Measurements from ENCODE around the gene LCT.

The LCT gene

GRCh38 chr2:135802350-135802749, 34.6 kb downstream of the LCT start:
- no peak for TF ChIP-seq CTCF (IDR thresholded peaks at IDR 0.05; ENCODE audit: low read depth, low read length)
- in situ Hi-C loops (cut with HindIII; ENCODE audit: low sequenced_read_pairs) = no loop called here
- no peak for DNase-seq (ENCODE audit: low read depth, low spot score)
- no peak overlapping the region for H3K4me3 ChIP-seq (ENCODE audit: low read depth, low read length)

- in situ Hi-C loops (cut with HindIII; ENCODE audit: low sequenced_read_pairs) = no loop called here
- DNase-seq (ENCODE audit: low read depth, low spot score) = no peak
- no peak overlapping the region for H3K4me3 ChIP-seq (ENCODE audit: low read depth, low read length)
- no peak for TF ChIP-seq CTCF (IDR thresholded peaks at IDR 0.05; ENCODE audit: low read depth, low read length)
Observed at GRCh38 chr2:135800513-135801460, 36.2 kb downstream of the LCT start.

- in situ Hi-C loops (cut with HindIII; ENCODE audit: low sequenced_read_pairs) = no loop called here
- H3K4me3 ChIP-seq (ENCODE audit: low read depth, low read length) = no peak overlapping the region
- DNase-seq (ENCODE audit: low read depth, low spot score) = no peak
- no peak for TF ChIP-seq CTCF (IDR thresholded peaks at IDR 0.05; ENCODE audit: low read depth, low read length)
Observed at GRCh38 chr2:135799738-135800137, 37.2 kb downstream of the LCT start.

- peak; percentile 34 for TF ChIP-seq CTCF (IDR thresholded peaks at IDR 0.05; ENCODE audit: low read depth, low read length)
- no peak for DNase-seq (ENCODE audit: low read depth, low spot score)
- H3K4me3 ChIP-seq (ENCODE audit: low read depth, low read length) = no peak overlapping the region
- in situ Hi-C loops (cut with HindIII; ENCODE audit: low sequenced_read_pairs) = no loop called here
Observed at GRCh38 chr2:135798762-135799161, 38.2 kb downstream of the LCT start.

- in situ Hi-C loops (cut with HindIII; ENCODE audit: low sequenced_read_pairs) = no loop called here
- TF ChIP-seq CTCF (IDR thresholded peaks at IDR 0.05; ENCODE audit: low read depth, low read length) = no peak
- no peak for DNase-seq (ENCODE audit: low read depth, low spot score)
- H3K4me3 ChIP-seq (ENCODE audit: low read depth, low read length) = no peak overlapping the region
Observed at GRCh38 chr2:135798275-135798705, 38.7 kb downstream of the LCT start.

GRCh38 chr2:135797497-135798274, 39.3 kb downstream of the LCT start:
- peak; percentile 69 for DNase-seq (ENCODE audit: low read depth, low spot score)
- TF ChIP-seq CTCF (IDR thresholded peaks at IDR 0.05; ENCODE audit: low read depth, low read length) = peak; percentile 97
- in situ Hi-C loops (cut with HindIII; ENCODE audit: low sequenced_read_pairs) = no loop called here
- no peak overlapping the region for H3K4me3 ChIP-seq (ENCODE audit: low read depth, low read length)

Data from astrocyte of the spinal cord (primary cell).